Cardiac septum (tissue), 1 donor: ENCODE results near the gene RBM24. TPM values are rescaled to one million over a fixed set of nuclear protein-coding genes. Genes with fewer than 3 reads are reported as not detected.

Experiments
- DNase-seq: peaks from one replicate; pipeline ENCODE4 v3.0.0-alpha.2; 2020; ENCODE audit warnings: low spot score
- intact Hi-C: fragments of 100-400 bp; cut with DNase I; formaldehyde crosslinking; loops from one replicate; pipeline ENCODE4 v1.14.0; 2022
- long read RNA-seq: library from polyadenylated mRNA; unstranded; transcript quantifications from one replicate; pipeline ENCODE4 v2.0.0, GENCODE V29; 2021
- total RNA-seq: library from RNA; stranded (reverse); fragmentation: NEBNext Ultra II Directional; extraction: Animal tissue kit (Norgen Biotek cat#: 25700); gene quantifications from one replicate; pipeline ENCODE4 v1.2.1, GENCODE V29; 2021
- donor health status: DM: no; HTN: no; CAD: no.

Gene RBM24
- total RNA-seq = 221 TPM
- long read RNA-seq, transcript RBM24-207 (5 exons, 1,544 nt) = minor isoform, 24 of 595 reads
- long read RNA-seq, transcript RBM24-202 (4 exons, 2,703 nt) = major isoform, 168 of 595 reads
- long read RNA-seq, transcript RBM24-201 (3 exons, 2,394 nt) = minor isoform, 14 of 595 reads
- long read RNA-seq, transcript RBM24-208 (2 exons, 1,222 nt) = minor isoform, 20 of 595 reads
- long read RNA-seq, partial matches to known transcripts = 4 of 595 reads
- long read RNA-seq, other reads (novel, unspliced or antisense) = 359 of 595 reads

DNA sequence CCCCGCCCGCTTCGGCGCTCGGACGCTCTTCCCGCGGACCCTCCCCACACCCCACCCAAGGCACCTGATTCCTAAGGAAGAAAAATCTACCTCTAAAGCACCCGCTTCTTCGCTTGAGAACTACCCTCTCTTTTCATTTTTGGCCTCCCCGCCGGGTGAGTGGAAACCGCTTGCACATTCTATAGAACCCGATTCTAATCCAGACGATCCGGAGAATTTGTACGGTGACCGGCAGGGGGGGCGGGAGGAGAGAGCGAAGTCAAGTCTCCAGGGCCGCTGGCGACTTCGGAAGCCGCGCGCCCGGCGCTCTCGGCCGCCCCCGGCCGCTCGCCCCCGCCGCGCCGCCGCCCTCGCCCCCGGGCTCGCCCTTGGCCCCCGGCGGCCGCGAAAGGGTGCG, at the start of gene RBM24:
RBM24 (plus strand) TSS at position 262 of the 397 bp plus-strand sequence. CDS start 221 bp downstream, outside the sequence.
- no peak for DNase-seq
- intact Hi-C loops = loop anchor here (2.0 to 5.0 kb wide), 2 partner anchors 69 to 114 kb away; no protein-coding TSS in a partner anchor

GRCh38 chr6:17233531-17233930, 47.6 kb upstream of the RBM24 start:
- intact Hi-C loops = no loop called here

DNA sequence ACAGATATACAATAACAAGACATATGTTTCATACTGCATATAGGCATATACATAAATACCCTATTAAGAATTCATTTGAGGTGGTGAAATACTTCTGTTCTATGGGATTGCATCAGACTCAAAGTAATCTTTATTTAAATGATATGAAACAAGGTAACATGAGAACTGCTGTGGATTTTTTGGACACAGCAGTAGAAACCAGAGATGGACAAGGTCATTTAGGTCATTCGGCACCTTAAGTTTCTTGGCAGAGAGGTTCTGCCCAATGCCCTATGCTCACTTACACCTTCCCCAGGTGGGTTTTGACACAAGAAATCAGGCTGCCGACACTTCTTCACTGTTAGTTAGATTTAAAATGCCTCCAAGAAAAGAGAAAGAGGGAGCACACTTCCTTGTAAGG, 43.9 kb upstream of the RBM24 start:
- intact Hi-C loops = no loop called here
- DNase-seq = no peak

More at GRCh38 chr6:17233531-17233930, 47.6 kb upstream of the RBM24 start:
- DNase-seq = no peak

- no peak for DNase-seq
- intact Hi-C loops = no loop called here
Measured at GRCh38 chr6:17239260-17239659, 41.9 kb upstream of the RBM24 start.

DNA sequence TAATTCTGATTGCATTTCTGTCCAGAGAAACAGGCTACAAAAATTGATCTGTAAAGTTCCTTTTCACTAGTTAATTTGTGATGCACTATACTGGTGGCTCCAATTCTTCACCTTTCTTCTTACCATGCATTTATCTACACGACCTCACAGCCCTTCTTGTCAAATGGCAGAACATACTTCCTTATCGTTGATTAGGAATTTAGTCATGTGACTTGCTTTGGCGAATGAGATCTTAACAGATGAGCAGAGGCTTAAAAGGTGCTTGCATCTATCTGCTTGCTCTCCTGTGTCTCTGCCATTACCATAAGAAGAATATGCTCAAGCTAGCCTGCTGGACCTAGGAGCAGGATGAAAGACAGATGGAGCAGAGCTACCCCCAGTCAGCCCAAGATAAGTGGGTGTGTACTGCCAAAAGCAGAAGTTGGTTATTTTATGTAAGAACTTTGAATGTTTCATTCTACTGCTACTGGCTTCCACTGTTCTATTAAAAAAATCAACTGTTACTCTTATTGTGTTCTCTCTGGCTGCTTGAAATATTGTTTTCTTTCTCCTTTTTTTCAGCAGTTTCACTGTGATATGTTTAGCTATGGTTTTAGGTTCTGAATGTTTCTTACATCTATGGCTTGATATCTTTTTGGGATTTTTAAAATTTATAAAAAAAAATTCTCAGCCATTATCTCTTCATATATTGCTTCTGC, 40.2 kb upstream of the RBM24 start:
- no peak for DNase-seq
- intact Hi-C loops = no loop called here

GRCh38 chr6:17242087-17242486, 39.1 kb upstream of the RBM24 start:
- DNase-seq = no peak
- intact Hi-C loops = no loop called here

GRCh38 chr6:17250237-17250636, 30.9 kb upstream of the RBM24 start:
- intact Hi-C loops = no loop called here
- no peak for DNase-seq

DNA sequence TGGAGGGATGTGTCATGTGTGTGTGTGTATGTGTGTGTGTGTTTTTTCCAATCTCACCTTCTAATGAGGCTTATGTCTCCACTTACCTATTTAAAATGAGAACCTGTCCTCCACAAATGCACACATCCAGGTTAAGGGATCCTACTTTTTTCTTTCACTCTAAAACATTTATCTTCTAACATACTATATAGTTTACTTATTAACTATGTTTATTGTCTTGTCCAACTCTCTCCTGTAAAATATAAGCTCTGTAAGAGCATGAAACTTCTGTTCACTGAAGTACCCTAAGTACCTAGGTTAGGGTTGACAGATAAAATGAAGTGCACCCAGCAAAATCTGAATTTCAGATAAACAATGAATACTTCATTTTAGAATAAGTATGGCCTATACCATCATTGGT, 29.2 kb upstream of the RBM24 start:
- intact Hi-C loops = no loop called here

GRCh38 chr6:17258749-17259148, 22.4 kb upstream of the RBM24 start:
- DNase-seq = no peak
- intact Hi-C loops = no loop called here

More for the DNA sequence above, 29.2 kb upstream of the RBM24 start:
- no peak for DNase-seq

- intact Hi-C loops = loop anchor here (5.0 kb wide), 1 partner anchor 98 kb away; no protein-coding TSS in a partner anchor
- DNase-seq = no peak
Measured at GRCh38 chr6:17265570-17265969, 15.6 kb upstream of the RBM24 start.

GRCh38 chr6:17267566-17267965, 13.6 kb upstream of the RBM24 start:
- intact Hi-C loops = loop anchor here (5.0 kb wide), 1 partner anchor 100 kb away; no protein-coding TSS in a partner anchor
- DNase-seq = no peak

DNA sequence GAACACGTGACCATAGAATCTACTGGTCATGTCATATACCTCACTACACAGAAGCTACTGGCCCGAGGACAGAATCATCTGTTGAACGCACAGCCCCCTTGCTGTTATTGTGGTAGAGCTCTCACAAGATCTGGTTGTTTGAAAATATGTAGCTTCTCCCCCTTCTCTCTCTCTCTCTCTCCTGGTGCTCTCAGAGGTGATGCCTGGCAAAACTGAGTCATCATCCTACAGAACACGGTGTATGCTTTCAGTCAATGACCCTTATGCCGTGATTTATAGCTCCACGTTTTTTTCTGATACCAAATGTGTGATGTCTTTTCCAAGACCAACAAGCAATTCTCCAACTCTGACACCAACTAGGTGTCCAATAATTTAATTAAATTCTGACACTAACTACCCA, 13.0 kb upstream of the RBM24 start:
- DNase-seq = no peak
- intact Hi-C loops = loop anchor here (5.0 kb wide), 1 partner anchor 101 kb away; no protein-coding TSS in a partner anchor

DNA sequence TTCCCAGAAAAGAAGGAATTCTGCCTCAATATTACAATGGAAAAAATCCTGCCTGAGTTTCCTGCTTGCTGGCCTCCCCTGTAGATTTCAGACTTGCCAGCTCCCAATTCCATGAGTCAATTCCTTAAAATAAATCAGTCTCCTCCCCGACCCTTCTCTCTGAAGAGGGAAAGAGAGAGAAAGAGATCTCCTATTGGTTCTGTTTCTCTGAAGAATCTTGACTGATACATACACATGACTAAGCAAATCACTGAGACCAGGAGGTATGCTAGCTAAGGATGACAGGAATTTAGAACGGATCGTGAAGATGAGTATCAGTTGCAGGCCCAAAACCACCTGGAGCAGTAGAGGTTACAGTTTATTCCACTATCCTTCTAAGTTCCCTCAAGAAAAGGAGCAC, 11.3 kb upstream of the RBM24 start:
- intact Hi-C loops = loop anchor here (5.0 kb wide), 1 partner anchor 103 kb away; no protein-coding TSS in a partner anchor
- DNase-seq = no peak

- intact Hi-C loops = no loop called here
Measured at GRCh38 chr6:17271628-17272027, 9.5 kb upstream of the RBM24 start.

DNA sequence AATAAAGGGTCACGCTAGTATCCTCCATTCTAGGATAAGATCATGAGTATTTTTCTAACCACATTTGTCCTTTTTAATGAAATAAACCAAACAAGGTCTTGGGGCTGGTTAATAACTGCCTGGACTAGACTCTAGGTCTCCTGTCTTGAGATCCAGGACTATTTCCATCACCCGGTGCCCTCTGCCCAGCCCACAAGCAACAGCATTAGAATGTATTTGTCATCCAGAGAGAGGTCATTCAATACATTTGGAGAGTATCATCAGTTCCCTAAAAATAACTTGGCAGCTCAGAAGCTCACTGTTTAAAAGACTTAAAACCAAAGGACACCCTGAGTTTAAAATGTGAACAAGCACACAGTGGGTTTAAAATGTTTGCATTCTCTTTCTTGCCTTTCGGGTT, 4.4 kb upstream of the RBM24 start:
- DNase-seq = no peak
- intact Hi-C loops = no loop called here

More at GRCh38 chr6:17271628-17272027, 9.5 kb upstream of the RBM24 start:
- DNase-seq = no peak

DNA sequence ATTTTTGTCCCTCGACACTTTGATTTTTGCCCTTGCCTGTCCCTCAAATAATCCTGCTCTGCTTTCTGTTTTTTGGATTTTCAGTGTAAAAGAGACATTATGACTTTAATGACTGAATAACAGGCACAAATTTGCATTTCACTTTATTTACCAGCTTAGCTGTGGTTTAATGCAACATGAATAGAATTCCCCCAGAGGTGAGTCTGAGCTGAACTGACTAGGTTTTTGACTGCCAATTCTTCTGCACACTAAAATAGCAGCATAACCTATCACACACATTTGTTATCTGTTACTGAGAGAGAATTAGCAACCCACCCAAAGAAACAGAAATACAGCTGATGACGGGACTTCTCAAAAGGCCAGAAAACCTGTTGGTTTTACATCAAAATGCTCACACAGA, 3.9 kb upstream of the RBM24 start:
- no peak for DNase-seq
- intact Hi-C loops = no loop called here

GRCh38 chr6:17278289-17279063, 2.7 kb upstream of the RBM24 start:
- no peak for DNase-seq
- intact Hi-C loops = no loop called here

DNA sequence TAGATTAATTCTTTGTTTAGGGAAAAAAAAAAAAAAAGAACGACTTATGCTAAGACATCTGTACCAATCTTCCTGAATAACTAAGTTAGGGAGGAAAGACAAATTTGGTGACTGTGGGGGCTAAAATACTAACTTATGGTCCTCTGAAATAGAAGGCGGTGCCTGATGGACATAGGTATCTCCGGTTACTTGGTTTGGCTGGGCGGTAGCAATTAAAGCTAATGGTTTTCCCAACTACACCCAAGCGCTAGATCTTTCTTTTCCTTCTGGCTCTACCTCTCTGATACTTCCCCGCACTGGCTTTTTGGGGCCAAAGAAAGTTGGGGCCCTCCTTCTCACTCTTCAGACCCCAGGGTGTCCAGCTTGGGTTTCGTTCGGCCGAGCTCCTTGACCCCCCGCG, 1.0 kb upstream of the RBM24 start:
- intact Hi-C loops = loop anchor here (2.0 to 5.0 kb wide), 2 partner anchors 68 to 113 kb away; no protein-coding TSS in a partner anchor
- DNase-seq = no peak

DNA sequence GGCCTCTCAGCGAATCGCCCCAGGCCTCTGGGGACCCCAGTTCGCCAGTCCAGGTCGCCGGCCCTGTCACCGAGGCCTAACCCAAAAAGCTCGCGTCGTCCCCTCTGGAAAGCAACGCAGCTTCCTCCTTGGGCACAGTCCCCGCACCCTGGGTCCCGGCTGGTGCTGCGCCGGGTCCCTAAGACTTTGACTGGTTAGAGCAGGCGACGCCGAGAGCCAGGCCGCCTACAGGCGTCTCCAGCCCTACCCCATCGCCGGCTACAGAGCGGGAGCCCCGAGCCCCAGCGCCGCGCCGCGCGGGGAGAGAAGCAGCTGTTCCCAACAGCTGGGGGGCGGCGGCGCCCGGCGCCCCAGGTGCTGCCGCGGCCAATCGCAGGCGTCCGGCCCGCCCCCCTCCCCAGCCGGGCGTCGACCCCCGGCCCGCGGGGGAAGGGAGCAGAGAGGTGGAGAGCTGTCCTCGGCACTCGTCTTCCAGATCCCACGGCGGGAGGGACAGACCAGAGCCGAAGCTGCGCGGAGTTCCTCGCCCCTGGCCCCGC, 540 bp upstream of the RBM24 start:
- peak; percentile 80 for DNase-seq
- intact Hi-C loops = loop anchor here (2.0 to 5.0 kb wide), 2 partner anchors 68 to 114 kb away; no protein-coding TSS in a partner anchor
